IPS-18c (cell line): ENCODE data around the gene OR7E24.
"Not testable (repeated sequence)": the region's sequence is repeated elsewhere in the genome, so short reads cannot be mapped to it uniquely, and the experiment has no call there.

ENCODE experiments used
- H3K4me3 ChIP-seq: 2 replicates; pipeline ENCODE4 v1.7.0; 2013; ENCODE audit warnings: low read depth, mild to moderate bottlenecking, low read length, moderate library complexity; ENCODE audit not compliant: insufficient read depth
- H3K9me3 ChIP-seq: one replicate; pipeline ENCODE4 v1.6.1; 2013; ENCODE audit warnings: mild to moderate bottlenecking, low read length, moderate library complexity; ENCODE audit not compliant: control insufficient read depth, insufficient read depth

Gene OR7E24

DNA sequence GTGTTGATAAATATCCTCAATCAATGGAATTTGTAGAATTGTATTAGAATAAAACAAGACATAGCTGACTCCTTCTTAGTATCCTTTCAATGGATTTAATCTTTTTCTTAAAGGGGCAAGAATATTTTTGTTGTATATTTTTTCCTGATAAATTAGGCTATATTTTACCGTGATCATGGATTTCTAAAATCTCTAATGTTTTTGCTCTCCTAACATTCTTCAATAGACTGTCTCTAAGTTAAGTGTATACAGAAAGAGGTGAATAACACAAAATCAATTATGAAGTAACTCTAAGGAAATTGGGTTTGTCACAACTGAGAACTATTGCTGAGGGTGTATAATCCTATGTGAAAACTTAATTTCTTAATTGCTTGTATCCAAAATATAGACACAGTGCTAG, at the start of gene OR7E24:
TSS of gene OR7E24 (plus strand) at position 301 of the 400 bp plus-strand sequence. CDS start 114 bp downstream, outside the sequence.
- no peak within 1 kb of the TSS; the same call in 1 of the 2 replicates for H3K4me3 ChIP-seq
- H3K9me3 ChIP-seq = peaks cover 11% of the 10 kb centered on the region

DNA sequence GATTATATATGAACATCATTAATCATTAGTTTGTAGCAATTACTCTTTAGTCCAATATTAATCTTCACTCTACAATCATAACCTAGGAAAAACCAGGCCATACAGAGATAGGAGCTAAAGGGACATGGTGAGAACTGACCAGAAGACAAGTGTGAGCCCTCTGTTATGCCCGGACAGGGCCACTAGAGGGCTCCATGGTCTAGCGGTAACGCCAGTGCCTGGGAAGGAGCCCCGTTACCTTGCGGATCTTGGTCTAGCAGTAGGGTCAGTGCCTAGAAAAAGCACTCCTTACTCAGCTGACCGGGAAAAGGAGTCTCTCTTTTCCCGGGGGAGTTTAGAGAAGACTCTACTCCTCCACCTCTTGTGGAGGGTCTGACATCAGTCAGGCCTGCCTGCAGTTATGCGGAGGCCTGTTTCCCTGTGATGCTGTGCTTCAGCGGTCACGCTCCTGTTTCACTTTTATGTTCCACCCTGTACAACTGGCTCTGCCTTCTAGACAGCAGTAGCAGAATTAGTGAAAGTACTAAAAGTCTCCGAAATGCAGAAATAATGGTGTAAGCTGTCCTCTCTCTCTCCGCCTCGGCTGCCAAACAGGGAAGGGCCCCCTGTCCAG, 45.1 kb upstream of the OR7E24 start:
- Histone ChIP-seq H3K4me3 (no peak overlapping the region), H3K9me3 (peaks cover 2% of the 10 kb centered on the region)

DNA sequence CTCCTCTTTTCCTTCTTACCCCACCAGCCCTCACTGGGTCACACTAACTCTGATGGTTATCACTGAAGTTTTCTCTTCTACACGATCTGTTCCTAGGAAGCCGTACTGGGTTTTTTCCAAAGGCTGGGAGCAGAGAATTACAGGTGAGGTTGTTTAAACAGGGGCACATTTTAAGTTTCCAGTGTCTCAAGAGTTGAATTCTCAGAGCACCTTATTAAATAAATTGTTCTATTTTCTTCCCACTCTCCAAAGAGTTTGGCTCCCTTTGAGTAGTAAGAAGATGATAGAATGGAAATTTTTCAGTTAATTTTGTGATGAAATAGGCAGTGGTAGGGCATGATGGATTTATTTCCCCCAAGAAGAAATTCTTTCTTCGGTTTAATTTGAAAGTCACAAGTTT, 31.2 kb upstream of the OR7E24 start, which contains the start of gene OR7D4:
TSS of gene OR7D4 (minus strand) at position 101 of the 400 bp plus-strand sequence. CDS start 4,752 bp downstream, outside the sequence.
- H3K9me3 ChIP-seq = peaks cover 2% of the 10 kb centered on the region

DNA sequence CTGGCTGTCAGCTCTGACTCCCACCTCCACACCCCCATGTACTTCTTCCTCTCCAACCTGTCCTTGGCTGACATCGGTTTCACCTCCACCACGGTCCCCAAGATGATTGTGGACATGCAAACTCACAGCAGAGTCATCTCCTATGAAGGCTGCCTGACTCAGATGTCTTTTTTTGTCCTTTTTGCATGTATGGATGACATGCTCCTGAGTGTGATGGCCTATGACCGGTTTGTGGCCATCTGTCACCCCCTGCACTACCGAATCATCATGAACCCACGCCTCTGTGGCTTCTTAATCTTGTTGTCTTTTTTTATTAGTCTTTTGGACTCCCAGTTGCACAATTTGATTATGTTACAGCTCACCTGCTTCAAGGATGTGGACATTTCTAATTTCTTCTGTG, 506 bp downstream of the OR7E24 start:
- peaks cover 11% of the 10 kb centered on the region for H3K9me3 ChIP-seq
- no peak overlapping the region for H3K4me3 ChIP-seq

More for the DNA sequence above, 31.2 kb upstream of the OR7E24 start, which contains the start of gene OR7D4:
- no peak within 1 kb of the TSS; the same call in 1 of the 2 replicates for H3K4me3 ChIP-seq

DNA sequence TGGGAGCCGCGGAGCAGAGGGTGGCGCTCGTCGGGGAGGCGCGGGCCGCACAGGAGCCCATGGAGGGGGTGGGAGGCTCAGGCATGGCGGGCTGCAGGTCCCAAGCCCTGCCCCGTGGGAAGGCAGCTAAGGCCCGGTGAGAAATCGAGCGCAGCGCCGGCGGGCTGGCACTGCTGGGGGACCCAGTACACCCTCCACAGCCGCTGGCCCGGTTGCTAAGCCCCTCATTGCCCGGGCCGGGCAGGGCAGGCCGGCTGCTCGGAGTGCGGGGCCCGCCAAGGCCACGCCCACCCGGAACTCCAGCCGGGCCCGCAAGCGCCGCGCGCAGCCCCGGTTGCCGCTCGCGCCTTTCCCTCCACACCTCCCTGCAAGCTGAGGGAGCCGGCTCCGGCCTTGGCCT, 32.8 kb downstream of the OR7E24 start:
- not testable (repeated sequence) for H3K9me3 ChIP-seq

DNA sequence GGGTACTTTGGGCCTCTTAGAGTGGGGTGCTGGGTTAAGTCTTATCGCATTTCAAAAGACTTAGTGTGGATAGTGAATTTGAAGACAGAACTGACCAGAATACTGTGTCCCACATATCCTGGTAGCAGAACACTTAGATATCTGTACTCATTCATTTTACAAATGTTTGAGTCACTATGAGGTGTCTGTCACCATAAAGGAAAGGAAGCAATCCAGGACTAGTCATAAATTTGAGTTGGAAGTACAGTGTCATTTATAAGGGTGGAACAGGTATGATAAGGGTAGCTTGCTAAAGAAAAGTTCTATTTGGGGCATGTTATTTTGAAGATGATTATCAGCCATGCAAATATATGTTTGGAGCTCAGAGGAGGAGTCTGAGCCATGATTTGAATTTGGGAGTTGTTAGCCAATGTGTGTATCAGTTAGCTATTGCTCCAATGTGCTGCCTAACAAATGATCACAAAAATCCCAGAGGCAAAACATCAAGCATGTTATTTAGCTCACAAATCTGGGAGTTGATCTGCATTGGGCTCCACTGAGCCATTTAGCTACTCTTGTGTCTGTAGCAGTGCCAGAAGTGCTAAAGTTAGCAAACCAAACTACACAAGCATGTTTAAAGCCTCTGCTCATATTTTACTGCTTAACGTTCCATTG, 38.6 kb downstream of the OR7E24 start:
- H3K4me3 ChIP-seq = 0 out of 2 replicates have a peak overlapping the region, but pooled peaks have one; percentile 21

More for the DNA sequence above, 32.8 kb downstream of the OR7E24 start:
- H3K4me3 ChIP-seq = peak overlapping the region; percentile 20; the same call in 1 of the 2 replicates

DNA sequence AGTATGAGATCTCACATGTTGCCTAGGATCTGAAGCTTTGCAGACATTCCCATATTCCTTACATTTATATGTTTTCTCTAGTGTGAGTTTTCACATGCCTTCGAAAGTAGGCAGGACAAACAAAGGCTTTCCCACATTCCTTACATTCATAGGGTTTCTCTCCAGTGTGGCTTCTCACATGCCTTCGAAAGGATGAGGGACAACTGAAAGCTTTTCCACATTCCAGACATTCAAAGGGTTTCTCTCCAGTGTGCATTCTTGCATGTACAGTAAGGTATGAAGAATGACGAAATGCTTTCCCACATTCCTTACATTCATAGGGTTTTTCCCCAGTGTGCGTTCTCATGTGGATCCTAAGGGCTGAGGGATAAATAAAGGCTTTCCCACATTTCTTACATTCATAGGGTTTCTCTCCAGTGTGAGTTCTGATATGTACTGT, 44.7 kb downstream of the OR7E24 start:
- no peak overlapping the region for H3K4me3 ChIP-seq
- H3K9me3 ChIP-seq = peaks cover 14% of the 10 kb centered on the region

More for the DNA sequence above, 38.6 kb downstream of the OR7E24 start:
- H3K9me3 ChIP-seq = peaks cover 7% of the 10 kb centered on the region

DNA sequence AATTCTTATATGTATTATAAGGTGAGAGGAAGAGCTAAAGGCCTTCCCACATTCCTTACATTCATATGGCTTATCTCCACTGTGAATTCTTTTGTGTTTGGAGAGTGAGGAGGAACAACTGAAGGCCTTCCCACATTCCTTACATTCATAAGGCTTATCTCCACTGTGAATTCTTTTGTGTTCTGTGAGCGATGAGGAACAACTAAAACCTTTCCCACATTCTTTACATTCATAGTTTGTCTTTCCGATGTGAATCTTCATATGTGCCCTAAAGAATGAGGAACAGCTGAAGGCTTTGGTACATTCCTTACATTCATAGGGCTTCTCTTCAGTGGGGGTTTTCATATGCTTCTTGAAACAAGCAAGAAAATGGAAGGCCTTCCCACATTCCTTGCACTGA, 45.6 kb downstream of the OR7E24 start:
- Histone ChIP-seq H3K4me3 (no peak overlapping the region), H3K9me3 (peaks cover 13% of the 10 kb centered on the region)
